ENCODE results near the gene IMP3.
"Not testable (repeated sequence)": the region's sequence is repeated elsewhere in the genome, so short reads cannot be mapped to it uniquely, and the experiment has no call there.

Gene IMP3

GRCh38 chr15:75639709-75640482, at the start of gene IMP3:
Gene IMP3, minus strand, starts transcription at chr15:75640224. Its CDS starts 56 bp downstream, at chr15:75640168.
- DNase-seq (ENCODE audit: low spot score) = peak; percentile 99

GRCh38 chr15:75689429-75689828, 49.4 kb upstream of the IMP3 start:
- not testable (repeated sequence) for DNase-seq (ENCODE audit: low spot score)

GRCh38 chr15:75688831-75689230, 48.8 kb upstream of the IMP3 start:
- DNase-seq (ENCODE audit: low spot score) = no peak

- DNase-seq (ENCODE audit: low spot score) = no peak
These were observed 48.2 kb upstream of the IMP3 start for GRCh38 chr15:75688278-75688557.

GRCh38 chr15:75687486-75688277, 47.7 kb upstream of the IMP3 start:
- DNase-seq (ENCODE audit: low spot score) = no peak

- DNase-seq (ENCODE audit: low spot score) = peak; percentile 37
These were observed 46.2 kb upstream of the IMP3 start for GRCh38 chr15:75686212-75686642.

- no peak for DNase-seq (ENCODE audit: low spot score)
These were observed 45.2 kb upstream of the IMP3 start for GRCh38 chr15:75685195-75685594.

- no peak for DNase-seq (ENCODE audit: low spot score)
These were observed 44.6 kb upstream of the IMP3 start for GRCh38 chr15:75684648-75685047.

GRCh38 chr15:75683646-75684312, 43.8 kb upstream of the IMP3 start:
- peak; percentile 70 for DNase-seq (ENCODE audit: low spot score)

GRCh38 chr15:75682181-75683135, 42.4 kb upstream of the IMP3 start:
- DNase-seq (ENCODE audit: low spot score) = no peak

GRCh38 chr15:75680007-75680789, 40.2 kb upstream of the IMP3 start:
- DNase-seq (ENCODE audit: low spot score) = no peak

- not testable (repeated sequence) for DNase-seq (ENCODE audit: low spot score)
These were observed 38.3 kb upstream of the IMP3 start for GRCh38 chr15:75678324-75678690.

GRCh38 chr15:75677465-75678323, 37.7 kb upstream of the IMP3 start:
- DNase-seq (ENCODE audit: low spot score) = no peak

- no peak for DNase-seq (ENCODE audit: low spot score)
These were observed 36.9 kb upstream of the IMP3 start for GRCh38 chr15:75676688-75677464.

GRCh38 chr15:75675579-75676404, 35.8 kb upstream of the IMP3 start:
- no peak for DNase-seq (ENCODE audit: low spot score)

GRCh38 chr15:75674366-75674765, 34.3 kb upstream of the IMP3 start:
- DNase-seq (ENCODE audit: low spot score) = no peak

GRCh38 chr15:75673426-75674235, 33.6 kb upstream of the IMP3 start:
- peak; percentile 58 for DNase-seq (ENCODE audit: low spot score)

All from cerebellar cortex (tissue), 1 donor.